NT2/D1 (cell line): ENCODE measurements around the gene EIF4E3.

Experiments used
- SUZ12 ChIP-seq: IDR thresholded peaks from 2 replicates; pipeline ENCODE4 v1.6.1; 2011; ENCODE audit not compliant: insufficient read length, insufficient read depth; ENCODE audit errors: extremely low read depth
- YY1 ChIP-seq: IDR thresholded peaks from 2 replicates; pipeline ENCODE4 v1.6.1; 2011; ENCODE audit not compliant: insufficient read length, insufficient read depth
- ZNF274 ChIP-seq: IDR thresholded peaks from 2 replicates; pipeline ENCODE4 v1.6.1; 2011; ENCODE audit warnings: mild to moderate bottlenecking, low read depth, low read length

- TF ChIP-seq YY1 (no peak), ZNF274 (no peak), SUZ12 (no peak)
Measured at GRCh38 chr3:71703797-71704196, 21.4 kb downstream of the EIF4E3 start.
